ENCODE data around the gene GPR158. TPM values are rescaled to one million over a fixed set of nuclear protein-coding genes. Genes with fewer than 3 reads are reported as not detected.

Gene GPR158
- total RNA-seq, 1 donor from 2014 or later: not detected

DNA sequence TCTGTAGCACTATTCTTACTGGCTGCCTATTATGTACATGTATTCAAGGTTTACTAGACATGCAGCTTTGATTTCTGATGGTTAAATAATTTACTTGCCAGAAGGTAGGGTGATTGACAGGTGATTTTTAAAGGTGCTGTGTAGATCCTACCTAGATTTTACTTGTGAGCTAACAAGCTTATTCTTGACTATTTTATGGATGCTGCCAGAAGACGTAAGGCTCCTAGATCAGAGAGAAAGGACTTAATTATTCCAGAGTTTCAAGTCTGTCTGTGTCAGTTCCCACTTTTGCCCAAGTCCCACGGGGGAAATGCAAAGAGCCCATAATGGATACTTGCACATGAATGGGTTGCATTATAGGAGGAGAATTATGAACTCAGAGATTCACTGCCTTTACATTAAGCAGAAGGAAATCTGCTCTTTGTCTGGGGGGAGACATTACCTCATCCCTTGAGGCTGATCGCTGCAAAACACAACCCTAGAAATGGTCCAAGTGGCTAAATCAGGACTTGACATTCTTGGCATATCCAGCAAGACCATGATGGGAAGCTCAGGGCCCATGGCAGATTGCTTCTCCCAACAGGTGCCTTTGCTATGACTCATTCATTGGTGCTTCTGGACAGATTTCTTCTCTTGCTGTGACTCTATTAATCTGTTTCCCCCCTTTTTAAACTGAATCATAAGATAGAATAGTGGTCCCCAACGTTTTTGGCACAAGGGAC is 32.1 kb downstream of the GPR158 start:
- intact Hi-C loops (cut with micrococcal nuclease): no loop called here
- no peaks in the 10 kb centered on the region for H3K4me1 Mint-ChIP-seq
- H3K27ac Mint-ChIP-seq: no peak overlapping the region
- peaks cover under 1% of the 10 kb centered on the region for H3K9me3 Mint-ChIP-seq
- DNase-seq (no peak), ATAC-seq (ENCODE audit: low read depth) (no peak)
- no peak overlapping the region for H3K4me3 Mint-ChIP-seq
- H3K27me3 Mint-ChIP-seq: no peaks in the 10 kb centered on the region
- H3K36me3 Mint-ChIP-seq (ENCODE audit: low read depth): no peaks in the 10 kb centered on the region
- ChIA-PET CTCF (no interaction called here), POLR2A (no interaction called here)
- TF ChIP-seq, protein P1, sequence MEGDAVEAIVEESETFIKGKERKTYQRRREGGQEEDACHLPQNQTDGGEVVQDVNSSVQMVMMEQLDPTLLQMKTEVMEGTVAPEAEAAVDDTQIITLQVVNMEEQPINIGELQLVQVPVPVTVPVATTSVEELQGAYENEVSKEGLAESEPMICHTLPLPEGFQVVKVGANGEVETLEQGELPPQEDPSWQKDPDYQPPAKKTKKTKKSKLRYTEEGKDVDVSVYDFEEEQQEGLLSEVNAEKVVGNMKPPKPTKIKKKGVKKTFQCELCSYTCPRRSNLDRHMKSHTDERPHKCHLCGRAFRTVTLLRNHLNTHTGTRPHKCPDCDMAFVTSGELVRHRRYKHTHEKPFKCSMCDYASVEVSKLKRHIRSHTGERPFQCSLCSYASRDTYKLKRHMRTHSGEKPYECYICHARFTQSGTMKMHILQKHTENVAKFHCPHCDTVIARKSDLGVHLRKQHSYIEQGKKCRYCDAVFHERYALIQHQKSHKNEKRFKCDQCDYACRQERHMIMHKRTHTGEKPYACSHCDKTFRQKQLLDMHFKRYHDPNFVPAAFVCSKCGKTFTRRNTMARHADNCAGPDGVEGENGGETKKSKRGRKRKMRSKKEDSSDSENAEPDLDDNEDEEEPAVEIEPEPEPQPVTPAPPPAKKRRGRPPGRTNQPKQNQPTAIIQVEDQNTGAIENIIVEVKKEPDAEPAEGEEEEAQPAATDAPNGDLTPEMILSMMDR (IDR thresholded peaks at IDR 0.05): no peak

DNA sequence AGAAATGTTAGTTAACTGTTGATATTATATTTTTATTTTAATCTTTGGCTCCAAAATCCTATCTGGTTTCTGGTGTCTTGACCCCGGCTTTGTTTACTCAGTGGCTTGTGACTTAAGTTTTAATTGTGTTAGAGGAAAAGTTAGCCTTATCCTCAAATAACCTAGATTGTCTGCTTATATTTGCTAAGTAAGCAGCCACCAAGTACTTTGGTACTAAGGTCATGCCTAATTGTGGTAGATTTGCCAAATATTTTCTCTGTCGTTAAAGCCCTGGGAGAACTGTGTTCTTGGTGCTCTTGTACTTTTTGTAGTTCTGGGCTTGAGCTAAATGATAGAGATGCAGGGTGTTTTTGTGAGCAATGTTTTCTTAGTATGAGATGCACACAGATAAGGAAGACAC is 34.8 kb downstream of the GPR158 start:
- no peaks in the 10 kb centered on the region for H3K4me1 Mint-ChIP-seq
- no peaks in the 10 kb centered on the region for H3K36me3 Mint-ChIP-seq (ENCODE audit: low read depth)
- H3K27me3 Mint-ChIP-seq: no peaks in the 10 kb centered on the region
- no peaks in the 10 kb centered on the region for H3K9me3 Mint-ChIP-seq
- ATAC-seq (ENCODE audit: low read depth): no peak
- H3K4me3 Mint-ChIP-seq: no peak overlapping the region
- intact Hi-C loops (cut with micrococcal nuclease): no loop called here
- TF ChIP-seq, protein P1 (IDR thresholded peaks at IDR 0.05): no peak
- POLR2A ChIA-PET: no interaction called here
- H3K27ac Mint-ChIP-seq: no peak overlapping the region
- no peak for DNase-seq
- CTCF ChIA-PET: no interaction called here

DNA sequence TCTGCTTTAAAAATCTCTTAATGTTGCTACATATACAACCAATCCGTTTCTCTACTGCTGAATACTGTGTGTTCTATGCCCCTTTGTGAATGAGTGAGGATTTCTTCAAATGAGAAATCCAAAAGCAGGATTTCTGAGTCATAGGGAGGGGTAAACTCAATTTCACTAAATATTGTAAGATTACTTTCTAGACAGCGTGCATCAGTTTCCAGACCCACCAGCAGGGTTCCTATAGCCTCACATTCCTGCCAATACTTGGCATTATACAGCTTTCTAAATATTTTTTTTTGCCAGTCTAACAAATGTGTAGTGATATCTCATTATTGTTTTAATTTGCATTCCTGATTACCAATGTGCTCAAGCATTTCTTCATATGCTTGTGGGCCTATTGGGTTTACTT is 35.5 kb downstream of the GPR158 start:
- H3K27me3 Mint-ChIP-seq: no peaks in the 10 kb centered on the region
- POLR2A ChIA-PET: no interaction called here

DNA sequence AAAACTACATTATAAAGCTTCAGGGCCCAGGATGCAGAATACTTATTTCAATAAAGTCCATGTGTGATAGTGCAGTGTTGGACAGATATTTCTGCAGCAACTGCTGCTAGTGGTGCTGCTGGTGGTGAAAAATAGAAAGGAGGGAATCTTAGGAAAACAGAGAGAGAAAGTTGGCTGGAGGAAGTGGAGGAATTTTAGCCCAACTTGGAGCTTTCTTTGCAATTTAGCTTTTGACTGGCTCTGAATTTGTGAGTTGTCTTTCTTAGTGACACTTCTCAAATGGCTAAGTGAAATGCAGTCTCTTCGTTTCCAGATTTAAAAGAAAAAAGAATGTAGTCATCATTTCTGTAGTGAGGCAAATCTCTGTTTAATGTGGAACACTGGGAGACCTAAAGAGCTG is 45.4 kb downstream of the GPR158 start:
- ATAC-seq (ENCODE audit: low read depth): no peak
- intact Hi-C loops (cut with micrococcal nuclease): no loop called here
- H3K4me3 Mint-ChIP-seq: no peak overlapping the region
- H3K4me1 Mint-ChIP-seq: no peaks in the 10 kb centered on the region
- no peak overlapping the region for H3K27ac Mint-ChIP-seq
- POLR2A ChIA-PET: no interaction called here
- TF ChIP-seq, protein P1 (IDR thresholded peaks at IDR 0.05): no peak
- H3K9me3 Mint-ChIP-seq: no peaks in the 10 kb centered on the region
- H3K27me3 Mint-ChIP-seq: no peaks in the 10 kb centered on the region
- DNase-seq: no peak
- H3K36me3 Mint-ChIP-seq (ENCODE audit: low read depth): no peaks in the 10 kb centered on the region
- CTCF ChIA-PET: no interaction called here

More for the DNA sequence above, 35.5 kb downstream of the GPR158 start:
- TF ChIP-seq, protein P1 (IDR thresholded peaks at IDR 0.05): no peak
- no peaks in the 10 kb centered on the region for H3K36me3 Mint-ChIP-seq (ENCODE audit: low read depth)
- no peaks in the 10 kb centered on the region for H3K4me1 Mint-ChIP-seq
- H3K4me3 Mint-ChIP-seq: no peak overlapping the region
- H3K9me3 Mint-ChIP-seq: no peaks in the 10 kb centered on the region
- ATAC-seq (ENCODE audit: low read depth): no peak
- intact Hi-C loops (cut with micrococcal nuclease): no loop called here
- no peak overlapping the region for H3K27ac Mint-ChIP-seq
- no peak for DNase-seq
- CTCF ChIA-PET: no interaction called here

DNA sequence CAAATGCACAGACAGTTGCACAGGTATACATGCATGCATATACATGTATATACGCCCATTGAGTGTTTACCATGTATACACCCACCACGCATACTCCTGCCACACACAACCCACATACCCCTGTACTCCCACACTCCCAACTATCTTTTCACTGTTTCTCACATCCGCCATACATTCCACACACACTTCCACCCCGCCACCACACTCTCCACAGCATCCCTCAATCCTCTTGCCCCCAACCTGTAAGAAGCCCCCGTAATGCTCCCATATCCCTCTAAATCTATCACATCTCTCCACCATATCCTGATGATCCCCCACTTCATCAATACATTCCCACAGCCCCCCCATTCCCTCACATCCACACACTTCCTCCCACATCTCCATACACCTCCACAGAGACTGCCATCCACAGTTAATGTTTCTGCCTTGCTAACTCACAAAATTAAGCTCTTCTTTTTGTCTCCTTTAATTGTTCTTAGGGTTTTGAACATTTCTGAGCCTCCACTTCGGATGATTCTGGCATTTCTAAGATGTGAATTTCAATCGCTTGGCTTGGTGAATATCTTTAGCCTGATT is 47.4 kb downstream of the GPR158 start:
- Mint-ChIP-seq H3K36me3 (ENCODE audit: low read depth) (no peaks in the 10 kb centered on the region), H3K4me1 (no peaks in the 10 kb centered on the region), H3K4me3 (no peak overlapping the region), H3K27me3 (no peaks in the 10 kb centered on the region), H3K27ac (no peak overlapping the region), H3K9me3 (no peaks in the 10 kb centered on the region)
- DNase-seq: no peak
- TF ChIP-seq, protein P1 (IDR thresholded peaks at IDR 0.05): no peak
- intact Hi-C loops (cut with micrococcal nuclease): no loop called here
- POLR2A ChIA-PET: no interaction called here
- CTCF ChIA-PET: no interaction called here
- ATAC-seq (ENCODE audit: low read depth): no peak

Data from activated B cell treated with CpG ODN at 0.5 μM for 24 hours (primary cell).